Activated naive CD4-positive, alpha-beta T cell treated with anti-CD3 and anti-CD28 coated beads for 36 hours (primary cell): Measurements from ENCODE around the gene TAP2. TPM values are rescaled to one million over a fixed set of nuclear protein-coding genes. Genes with fewer than 3 reads are reported as not detected.
"Not testable (repeated sequence)": the region's sequence is repeated elsewhere in the genome, so short reads cannot be mapped to it uniquely, and the experiment has no call there.

Source experiments
- CTCF ChIA-PET: fragments of 350-600 bp; sonication (Branson Sonifier 250); formaldehyde crosslinking; loops from one replicate; lab custom pipeline; 2021; ENCODE audit warnings: antibody characterized with exemption; lab: Charles Lee
- DNase-seq: peaks from one replicate; pipeline ENCODE4 v3.0.0-alpha.2; 2020
- H3K27ac Mint-ChIP-seq: one replicate; pipeline ENCODE4 v1.8.0; 2021; ENCODE audit warnings: mild to moderate bottlenecking, mixed read lengths
- H3K27me3 Mint-ChIP-seq: one replicate; pipeline ENCODE4 v1.8.0; 2021; ENCODE audit warnings: low read depth, mixed read lengths
- H3K36me3 Mint-ChIP-seq: one replicate; pipeline ENCODE4 v1.8.0; 2021; ENCODE audit warnings: low read depth, mixed read lengths
- H3K4me1 Mint-ChIP-seq: one replicate; pipeline ENCODE4 v1.8.0; 2021; ENCODE audit warnings: low read depth, mixed read lengths
- H3K4me3 Mint-ChIP-seq: one replicate; pipeline ENCODE4 v1.8.0; 2021; ENCODE audit warnings: mild to moderate bottlenecking, moderate library complexity, mixed read lengths
- H3K9me3 Mint-ChIP-seq: one replicate; pipeline ENCODE4 v1.8.0; 2021; ENCODE audit warnings: mixed read lengths
- intact Hi-C: fragments of 100-400 bp; cut with micrococcal nuclease; formaldehyde crosslinking; loops from one replicate; pipeline ENCODE4 v1.15.1; 2023
- total RNA-seq, 2 experiments: library from RNA; stranded (reverse); gene quantifications; one replicate each; pipeline ENCODE4 v1.2.3, GENCODE V29; 2021

The TAP2 gene
- total RNA-seq: 100 to 1,000 TPM; 136 to 138 TPM

DNA sequence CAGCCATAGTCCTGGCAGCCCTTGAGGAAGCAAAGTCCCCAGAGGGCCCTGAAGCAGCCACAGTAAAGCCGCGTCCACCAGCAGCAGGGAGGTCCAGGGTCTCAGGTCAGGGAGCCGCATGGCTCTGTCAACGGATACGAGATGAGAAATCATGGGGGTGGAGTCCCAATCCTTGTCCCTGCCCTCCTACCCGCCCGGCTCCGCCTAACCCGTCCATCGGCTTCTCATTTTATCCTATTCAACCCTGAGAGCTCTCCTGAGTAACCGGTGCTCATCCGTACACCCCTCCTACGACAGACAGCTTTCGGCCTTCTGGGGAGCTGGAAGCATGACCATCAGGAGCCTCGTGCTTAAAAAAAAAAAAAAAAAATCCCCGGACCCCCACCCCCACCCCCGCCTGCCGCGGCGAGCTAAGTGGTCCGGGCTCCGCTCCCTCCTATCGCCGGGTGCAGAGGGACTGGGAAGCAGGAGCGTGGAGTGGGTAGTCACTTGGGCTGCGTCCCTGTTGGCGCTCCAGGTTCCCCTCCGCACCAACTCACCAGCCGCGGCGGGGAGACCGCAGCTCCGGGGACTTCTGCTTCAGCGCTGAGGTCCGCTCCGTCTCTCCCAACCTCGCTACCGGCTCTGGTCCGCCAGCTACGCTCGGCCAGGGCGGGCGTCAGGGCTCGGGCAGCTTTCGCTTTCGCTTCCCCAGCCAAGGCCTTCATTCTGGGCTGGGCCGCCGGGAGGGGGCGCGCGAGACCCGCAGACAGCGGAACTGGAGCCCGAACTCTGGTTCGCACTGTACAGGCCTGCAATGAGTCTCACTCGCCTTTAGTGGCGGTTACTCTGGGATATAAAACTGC lies at the start of gene TAP2:
Gene TAP2, minus strand, starts transcription at position 626 of the 845 bp plus-strand sequence. Its CDS starts 506 bp downstream, at position 120.
- CTCF ChIA-PET: interaction anchor here (0.6 to 10.6 kb wide), 28 partner anchors 11 to 925 kb away, joined by 3 to 204 read pairs (median 4); partner anchors contain the start of genes BRD2, HLA-DMA, PSMB9 and TAP1
- no peaks in the 10 kb centered on the region for H3K27me3 Mint-ChIP-seq
- peaks cover 72% of the 10 kb centered on the region for H3K36me3 Mint-ChIP-seq
- peak; percentile 98 for DNase-seq
- no peaks in the 10 kb centered on the region for H3K9me3 Mint-ChIP-seq
- peak within 1 kb of the TSS; percentile 89 for H3K4me3 Mint-ChIP-seq
- peak within 1 kb of the TSS; percentile 99 for H3K27ac Mint-ChIP-seq
- peaks cover 81% of the 10 kb centered on the region for H3K4me1 Mint-ChIP-seq
- intact Hi-C loops: loop anchor here (1.0 kb wide), 4 partner anchors 12 to 146 kb away; partner anchors contain the start of gene PSMB9

DNA sequence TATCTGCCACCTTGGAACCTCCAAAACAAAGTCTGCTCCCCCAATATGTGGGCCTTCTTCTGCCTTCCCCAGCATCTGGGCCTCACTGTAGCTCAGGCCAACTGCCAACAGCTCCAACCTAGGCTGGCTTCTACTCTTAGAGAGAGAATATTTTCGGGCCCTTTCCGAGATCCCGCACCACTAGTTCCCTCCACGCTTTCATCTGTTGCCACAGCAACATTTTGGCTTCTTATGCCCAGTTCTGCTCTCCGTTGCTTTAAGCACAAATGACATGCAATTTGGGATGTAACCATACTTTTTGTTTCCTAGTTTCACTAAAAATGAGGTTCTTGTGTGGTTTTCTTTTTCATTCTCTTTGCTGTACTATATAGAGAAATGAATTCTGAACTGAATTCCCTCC lies 49.1 kb upstream of the TAP2 start:
- CTCF ChIA-PET: interaction anchor here (1.3 to 2.7 kb wide), 3 partner anchors 56 to 97 kb away, joined by 4 to 25 read pairs (median 7); partner anchors contain the start of gene HLA-DMA
- DNase-seq: no peak
- H3K9me3 Mint-ChIP-seq: no peaks in the 10 kb centered on the region
- H3K27ac Mint-ChIP-seq: no peak overlapping the region
- peaks cover 4% of the 10 kb centered on the region for H3K4me1 Mint-ChIP-seq
- intact Hi-C loops: no loop called here
- no peaks in the 10 kb centered on the region for H3K27me3 Mint-ChIP-seq
- H3K4me3 Mint-ChIP-seq: no peak overlapping the region
- H3K36me3 Mint-ChIP-seq: no peaks in the 10 kb centered on the region

DNA sequence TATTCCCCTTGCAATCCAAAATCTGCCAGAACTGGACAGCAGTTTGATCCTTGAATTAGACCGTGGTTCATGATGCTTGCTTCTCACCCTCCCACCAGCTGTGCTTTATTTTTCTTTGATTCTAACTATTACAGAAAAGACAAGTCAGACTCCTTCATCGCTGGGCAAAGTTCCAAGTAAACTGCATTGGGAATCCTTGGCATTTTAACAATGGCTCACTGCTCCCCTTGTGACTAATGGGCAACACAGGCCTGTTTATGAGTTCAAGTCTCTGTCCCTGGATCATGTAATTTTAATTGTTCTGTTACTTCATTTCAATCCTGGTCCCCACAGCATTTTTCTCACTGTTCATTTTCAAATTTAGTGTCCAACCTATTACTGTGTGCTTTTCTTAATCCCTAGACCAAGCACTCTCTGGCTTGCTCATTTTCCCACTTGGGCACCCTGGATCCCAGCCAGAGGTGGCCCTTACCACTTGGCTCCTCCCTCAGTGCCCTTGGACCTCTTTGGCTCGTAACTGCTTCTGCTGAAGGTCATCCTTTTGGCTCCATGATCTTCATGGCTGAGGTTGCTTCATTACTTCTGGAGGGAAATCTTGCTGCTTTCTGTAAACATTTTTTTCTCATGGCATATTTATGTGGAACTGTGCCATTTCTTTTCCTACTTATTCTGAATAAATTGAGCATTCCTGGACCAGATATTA lies 48.3 kb upstream of the TAP2 start:
- no peak overlapping the region for H3K27ac Mint-ChIP-seq

DNA sequence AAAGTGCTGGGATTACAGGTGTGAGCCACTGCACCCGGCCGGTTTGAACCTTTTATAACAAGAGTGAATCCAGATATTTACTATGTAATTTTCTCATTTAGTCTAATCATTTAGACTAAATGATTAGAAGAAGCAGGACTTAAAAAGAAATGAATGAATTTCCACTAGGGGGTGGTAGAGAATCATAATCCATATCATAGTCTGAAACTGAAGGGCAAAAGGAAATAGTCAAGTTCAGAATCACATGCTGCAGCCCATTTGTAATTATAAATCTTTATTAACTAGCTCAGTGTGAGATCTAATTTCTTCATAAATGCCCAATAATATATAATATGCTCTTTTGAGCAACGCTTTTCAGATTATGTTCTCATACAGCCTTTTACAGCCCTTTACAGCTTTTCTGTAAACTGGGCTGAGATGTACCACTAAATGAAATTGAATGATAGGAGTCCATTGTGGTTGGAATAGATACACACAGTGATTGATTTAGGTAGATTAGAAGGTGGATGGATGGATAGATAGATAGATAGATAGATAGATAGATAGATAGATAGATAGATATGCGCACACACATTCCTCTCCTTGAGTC lies 47.3 kb upstream of the TAP2 start:
- no peaks in the 10 kb centered on the region for H3K27me3 Mint-ChIP-seq
- no peak overlapping the region for H3K27ac Mint-ChIP-seq
- no peak for DNase-seq
- no peaks in the 10 kb centered on the region for H3K9me3 Mint-ChIP-seq
- H3K4me3 Mint-ChIP-seq: no peak overlapping the region
- H3K4me1 Mint-ChIP-seq: peaks cover 9% of the 10 kb centered on the region
- H3K36me3 Mint-ChIP-seq: no peaks in the 10 kb centered on the region
- intact Hi-C loops: loop anchor here (1.0 kb wide), 3 partner anchors 63 to 99 kb away; partner anchors contain the start of gene HLA-DMA
- CTCF ChIA-PET: interaction anchor here (0.5 to 5.8 kb wide), 23 partner anchors 9 to 619 kb away, joined by 3 to 70 read pairs (median 5); partner anchors contain the start of gene HLA-DMA

More for the DNA sequence above, 48.3 kb upstream of the TAP2 start:
- intact Hi-C loops: no loop called here
- CTCF ChIA-PET: interaction anchor here (0.9 to 5.8 kb wide), 12 partner anchors 18 to 101 kb away, joined by 3 to 70 read pairs (median 6); partner anchors contain the start of gene HLA-DMA
- Mint-ChIP-seq H3K4me3 (no peak overlapping the region), H3K36me3 (no peaks in the 10 kb centered on the region), H3K27me3 (no peaks in the 10 kb centered on the region), H3K9me3 (no peaks in the 10 kb centered on the region), H3K4me1 (peaks cover 8% of the 10 kb centered on the region)
- DNase-seq: no peak

DNA sequence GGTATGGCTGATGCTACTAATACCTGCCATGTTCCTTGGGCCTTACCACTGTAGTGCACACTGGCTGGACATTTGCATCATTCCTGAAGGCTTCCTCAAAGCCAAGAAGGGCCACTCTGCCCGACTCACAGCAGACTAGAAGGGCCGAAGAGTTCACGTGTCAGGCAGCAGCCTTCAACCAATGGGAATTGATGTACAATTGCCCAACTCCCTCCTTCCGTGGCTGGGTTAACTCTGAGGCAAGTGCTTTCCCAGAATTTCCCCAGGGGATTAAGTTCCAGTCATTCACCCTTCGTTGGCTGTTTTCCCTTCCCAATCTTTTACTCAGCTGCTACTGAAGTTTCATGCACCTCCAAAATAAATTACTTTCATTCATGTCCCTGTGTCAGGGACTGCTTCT lies 45.2 kb upstream of the TAP2 start:
- intact Hi-C loops: no loop called here
- Mint-ChIP-seq H3K27me3 (no peaks in the 10 kb centered on the region), H3K27ac (no peak overlapping the region), H3K4me1 (peaks cover 9% of the 10 kb centered on the region), H3K4me3 (no peak overlapping the region), H3K36me3 (no peaks in the 10 kb centered on the region), H3K9me3 (no peaks in the 10 kb centered on the region)
- DNase-seq: no peak
- CTCF ChIA-PET: interaction anchor here (1.0 to 5.8 kb wide), 2 partner anchors 50 to 101 kb away, joined by 3 to 70 read pairs; no protein-coding TSS in a partner anchor

DNA sequence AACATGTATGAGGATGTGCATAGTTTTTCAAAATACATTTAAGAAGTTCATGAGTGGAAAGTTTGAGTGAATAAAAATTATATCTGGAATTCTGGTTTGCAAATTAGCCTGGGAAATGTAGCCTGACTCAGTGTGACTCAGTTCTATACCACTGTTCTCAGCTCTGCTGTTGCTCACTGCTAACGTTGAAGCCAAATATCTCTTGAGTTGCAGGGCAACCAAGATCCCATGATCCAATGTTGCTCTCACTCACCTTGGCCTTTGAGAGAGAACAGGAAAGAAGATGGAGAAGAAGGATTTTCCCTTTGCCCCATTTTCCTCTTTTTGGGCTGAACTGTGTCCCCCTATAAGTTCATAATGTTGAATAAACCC lies 44.3 kb upstream of the TAP2 start:
- no peaks in the 10 kb centered on the region for H3K9me3 Mint-ChIP-seq
- peaks cover 9% of the 10 kb centered on the region for H3K4me1 Mint-ChIP-seq
- H3K27me3 Mint-ChIP-seq: no peaks in the 10 kb centered on the region
- H3K36me3 Mint-ChIP-seq: no peaks in the 10 kb centered on the region
- no peak overlapping the region for H3K27ac Mint-ChIP-seq
- no peak for DNase-seq
- intact Hi-C loops: no loop called here
- CTCF ChIA-PET: interaction anchor here (1.0 to 5.8 kb wide), 6 partner anchors 9 to 102 kb away, joined by 3 to 70 read pairs (median 5); partner anchors contain the start of genes HLA-DMA and TAP2
- H3K4me3 Mint-ChIP-seq: no peak overlapping the region

DNA sequence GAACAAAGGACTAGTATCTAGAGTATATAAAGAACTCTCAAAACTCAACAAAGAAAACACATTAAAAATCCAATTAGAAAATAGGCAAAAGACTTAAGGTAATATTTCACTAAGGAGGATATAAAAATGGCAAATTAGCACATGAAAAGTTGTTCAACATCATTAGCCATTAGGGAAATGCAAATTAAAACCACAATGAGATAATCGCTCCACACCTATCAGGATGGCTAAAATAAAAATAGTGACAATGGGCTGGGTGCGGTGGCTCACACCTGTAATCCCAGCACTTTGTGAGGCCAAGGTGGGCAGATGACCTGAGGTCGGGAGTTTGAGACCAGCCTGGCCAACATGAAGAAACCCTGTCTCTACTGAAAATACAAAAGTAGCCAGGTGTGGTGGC lies 42.4 kb upstream of the TAP2 start:
- DNase-seq, H3K4me3 Mint-ChIP-seq, H3K36me3 Mint-ChIP-seq, intact Hi-C loops, H3K27ac Mint-ChIP-seq, H3K9me3 Mint-ChIP-seq, H3K27me3 Mint-ChIP-seq: not testable (repeated sequence)
- CTCF ChIA-PET: interaction anchor here (0.6 to 3.3 kb wide), 5 partner anchors 13 to 112 kb away, joined by 3 to 15 read pairs (median 3); no protein-coding TSS in a partner anchor
- peaks cover 12% of the 10 kb centered on the region for H3K4me1 Mint-ChIP-seq

DNA sequence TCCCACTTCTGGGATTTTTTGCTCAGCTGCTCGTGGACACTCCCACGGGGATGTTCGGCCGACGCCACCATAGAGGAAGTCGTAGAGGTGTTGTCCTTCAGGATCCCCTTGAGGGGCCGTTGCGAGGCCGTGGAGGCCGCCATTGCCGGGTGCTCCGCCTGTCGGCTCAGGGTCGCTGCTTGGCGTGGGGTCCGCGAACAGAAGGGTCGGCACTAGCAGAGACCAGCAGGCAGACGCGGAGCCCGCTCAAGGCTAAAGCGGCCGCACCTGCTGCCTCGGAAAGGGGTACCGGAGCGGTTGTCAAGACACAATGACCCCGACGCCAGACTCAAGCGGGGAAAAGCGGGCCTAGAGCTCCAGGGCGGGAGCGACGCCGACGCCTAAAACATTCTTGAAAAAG lies 41.2 kb upstream of the TAP2 start:
- Mint-ChIP-seq H3K4me3 (no peak overlapping the region), H3K27me3 (no peaks in the 10 kb centered on the region), H3K4me1 (peaks cover 12% of the 10 kb centered on the region), H3K9me3 (no peaks in the 10 kb centered on the region), H3K36me3 (no peaks in the 10 kb centered on the region), H3K27ac (no peak overlapping the region)
- CTCF ChIA-PET: interaction anchor here (0.6 to 3.3 kb wide), 5 partner anchors 11 to 480 kb away, joined by 3 to 15 read pairs (median 5); no protein-coding TSS in a partner anchor
- no peak for DNase-seq
- intact Hi-C loops: no loop called here

DNA sequence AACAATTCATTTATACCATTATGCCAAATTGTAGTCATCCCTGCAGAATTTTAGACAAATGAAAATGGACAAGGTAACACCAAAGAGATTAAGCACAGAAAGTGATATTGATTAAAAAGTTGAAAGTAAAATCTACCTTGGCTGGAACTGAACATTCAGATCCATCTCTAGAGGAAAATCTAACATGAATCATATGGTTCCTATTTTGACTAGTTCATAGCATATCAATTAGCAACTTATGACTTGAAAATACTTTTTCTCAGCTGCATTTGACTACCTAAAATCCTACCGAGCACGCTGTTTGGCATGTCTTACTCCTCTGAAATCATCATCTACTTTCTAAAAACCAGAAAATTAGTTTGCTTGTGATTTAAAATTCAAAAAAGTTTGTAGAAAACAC lies 38.1 kb upstream of the TAP2 start:
- H3K9me3 Mint-ChIP-seq: no peaks in the 10 kb centered on the region
- no peak overlapping the region for H3K27ac Mint-ChIP-seq
- intact Hi-C loops: no loop called here
- H3K27me3 Mint-ChIP-seq: no peaks in the 10 kb centered on the region
- CTCF ChIA-PET: interaction anchor here (0.7 to 2.7 kb wide), 6 partner anchors 18 to 113 kb away, joined by 3 to 13 read pairs (median 4); partner anchors contain the start of gene TAP2
- peaks cover 3% of the 10 kb centered on the region for H3K4me1 Mint-ChIP-seq
- no peaks in the 10 kb centered on the region for H3K36me3 Mint-ChIP-seq
- DNase-seq: no peak
- no peak overlapping the region for H3K4me3 Mint-ChIP-seq

DNA sequence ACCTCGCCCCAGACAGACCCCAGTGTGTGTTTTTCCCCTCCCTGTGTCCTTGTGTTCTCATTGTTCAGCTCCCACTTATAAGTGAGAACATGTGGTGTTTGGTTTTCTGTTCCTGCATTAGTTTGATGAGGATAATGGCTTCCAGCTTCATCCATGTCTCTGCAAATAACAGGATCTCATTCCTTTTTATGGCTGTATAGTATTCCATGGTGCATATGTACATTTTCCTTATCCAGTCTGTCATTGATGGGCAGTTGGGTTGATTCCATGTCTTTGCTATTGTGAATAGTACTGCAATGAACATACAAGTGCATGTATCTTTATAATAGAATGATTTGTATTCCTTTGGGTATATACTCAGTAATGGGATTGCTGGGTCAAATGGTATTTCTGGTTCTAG lies 35.4 kb upstream of the TAP2 start:
- H3K27ac Mint-ChIP-seq, DNase-seq, H3K4me3 Mint-ChIP-seq, H3K36me3 Mint-ChIP-seq, intact Hi-C loops, H3K4me1 Mint-ChIP-seq, H3K9me3 Mint-ChIP-seq, H3K27me3 Mint-ChIP-seq: not testable (repeated sequence)
- CTCF ChIA-PET: interaction anchor here (1.0 kb wide), 1 partner anchor 9 kb away, joined by 3 read pairs; no protein-coding TSS in a partner anchor

DNA sequence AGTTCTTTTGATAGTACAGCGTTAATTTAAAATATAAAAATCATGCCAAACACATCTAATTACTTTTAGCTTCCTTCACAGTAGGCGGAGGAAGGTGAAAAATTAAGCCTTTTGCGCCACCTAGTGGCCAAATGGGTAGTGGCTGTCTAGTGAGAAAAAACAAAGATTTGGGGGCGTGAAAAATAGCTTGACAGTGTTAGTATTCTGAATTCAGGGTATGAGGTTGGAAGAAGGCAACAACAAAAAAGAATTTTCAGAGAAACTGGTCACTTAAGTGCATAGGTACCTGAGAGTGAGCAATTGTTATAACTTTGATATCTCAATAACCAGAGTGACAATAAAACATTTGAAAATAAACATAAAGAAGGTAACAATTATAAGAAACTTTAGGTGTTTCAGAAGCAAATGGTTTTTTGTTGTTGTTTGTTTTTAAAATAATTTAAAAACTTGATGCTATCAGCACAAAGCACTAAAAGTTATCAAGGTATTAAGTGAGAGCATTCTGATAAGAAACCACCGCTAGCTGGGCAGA lies 29.8 kb upstream of the TAP2 start:
- Mint-ChIP-seq H3K27me3 (no peaks in the 10 kb centered on the region), H3K36me3 (no peaks in the 10 kb centered on the region), H3K9me3 (no peaks in the 10 kb centered on the region), H3K4me3 (no peak overlapping the region), H3K27ac (no peak overlapping the region), H3K4me1 (peaks cover 39% of the 10 kb centered on the region)
- peak; percentile 95 for DNase-seq
- CTCF ChIA-PET: interaction anchor here (0.6 to 7.2 kb wide), 36 partner anchors 9 to 458 kb away, joined by 3 to 204 read pairs (median 5); partner anchors contain the start of genes HLA-DMA, HLA-DRA, PSMB8 and PSMB9
- intact Hi-C loops: loop anchor here (1.0 to 5.0 kb wide), 4 partner anchors 72 to 455 kb away; no protein-coding TSS in a partner anchor
